Activated CD4-positive, alpha-beta T cell treated with anti-CD3 and anti-CD28 coated beads, Interleukin-2, amount 10 ng/mL, durations not matched to agents 7 days and 5 days (primary cell): ENCODE data around the gene ZNF225. TPM values are rescaled to one million over a fixed set of nuclear protein-coding genes. Genes with fewer than 3 reads are reported as not detected.
"Not testable (repeated sequence)": the region's sequence is repeated elsewhere in the genome, so short reads cannot be mapped to it uniquely, and the experiment has no call there.

Experiments used
- CTCF ChIA-PET: fragments of 350-600 bp; sonication (Branson Sonifier 250); formaldehyde crosslinking; loops from one replicate; lab custom pipeline; 2021; ENCODE audit warnings: antibody characterized with exemption; lab: Charles Lee
- POLR2A ChIA-PET: fragments of 350-600 bp; sonication (Branson Sonifier 250); formaldehyde crosslinking; loops from one replicate; lab custom pipeline; 2021; ENCODE audit warnings: antibody characterized with exemption; lab: Charles Lee
- DNase-seq: peaks from one replicate; pipeline ENCODE4 v3.0.0-alpha.2; 2020
- H3K27ac Mint-ChIP-seq: one replicate; pipeline ENCODE4 v1.8.0; 2021; ENCODE audit warnings: mild to moderate bottlenecking, moderate library complexity, mixed read lengths
- H3K27me3 Mint-ChIP-seq: one replicate; pipeline ENCODE4 v1.8.0; 2021; ENCODE audit warnings: mixed read lengths
- H3K36me3 Mint-ChIP-seq: one replicate; pipeline ENCODE4 v1.8.0; 2021; ENCODE audit warnings: low read depth, mixed read lengths
- H3K4me1 Mint-ChIP-seq: one replicate; pipeline ENCODE4 v1.8.0; 2021; ENCODE audit warnings: mixed read lengths
- H3K4me3 Mint-ChIP-seq: one replicate; pipeline ENCODE4 v1.8.0; 2021; ENCODE audit warnings: mild to moderate bottlenecking, moderate library complexity, mixed read lengths
- H3K9me3 Mint-ChIP-seq: one replicate; pipeline ENCODE4 v1.8.0; 2021; ENCODE audit warnings: mixed read lengths
- total RNA-seq, 2 experiments: library from RNA; stranded (reverse); gene quantifications; one replicate each; pipeline ENCODE4 v1.2.3, GENCODE V29; 2021

The ZNF225 gene
- total RNA-seq, 2 experiments from 2014 or later = 2.4 to 3.7 TPM

DNA sequence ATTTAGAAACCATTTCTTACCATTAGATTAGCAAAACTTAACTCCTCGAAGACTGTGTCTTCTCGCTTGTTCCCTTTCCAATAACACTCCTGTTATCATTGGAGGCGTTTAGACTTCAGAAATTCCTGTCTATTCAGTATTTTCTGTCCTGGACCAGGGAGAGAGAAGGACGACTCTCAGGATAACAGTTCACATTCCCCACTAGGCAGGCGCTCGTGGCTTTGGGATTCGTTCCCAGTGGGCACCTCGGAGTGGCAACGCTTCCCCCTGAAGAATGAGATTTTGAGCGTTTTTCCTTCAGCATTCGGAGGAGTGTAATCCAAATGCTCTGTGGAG is 429 bp upstream of the ZNF225 start:
- peaks cover 24% of the 10 kb centered on the region for H3K4me1 Mint-ChIP-seq
- H3K27ac Mint-ChIP-seq = peak overlapping the region; percentile 89
- H3K36me3 Mint-ChIP-seq = peaks cover 34% of the 10 kb centered on the region
- no peak for DNase-seq
- H3K9me3 Mint-ChIP-seq = peaks cover 36% of the 10 kb centered on the region
- ChIA-PET POLR2A (no interaction called here), CTCF (no interaction called here)
- H3K4me3 Mint-ChIP-seq = peak overlapping the region; percentile 96
- no peaks in the 10 kb centered on the region for H3K27me3 Mint-ChIP-seq

GRCh38 chr19:44113784-44114390 is 688 bp downstream of the ZNF225 start:
- DNase-seq = no peak
- peaks cover 35% of the 10 kb centered on the region for H3K36me3 Mint-ChIP-seq
- H3K27ac Mint-ChIP-seq = peak overlapping the region; percentile 89
- H3K27me3 Mint-ChIP-seq = no peaks in the 10 kb centered on the region
- peaks cover 24% of the 10 kb centered on the region for H3K4me1 Mint-ChIP-seq
- peak overlapping the region; percentile 96 for H3K4me3 Mint-ChIP-seq
- H3K9me3 Mint-ChIP-seq = peaks cover 27% of the 10 kb centered on the region
- ChIA-PET POLR2A (no interaction called here), CTCF (interaction anchor here (1.3 kb wide), 1 partner anchor 20 kb away, joined by 5 read pairs; the partner anchor contains the start of gene ZNF224)

DNA sequence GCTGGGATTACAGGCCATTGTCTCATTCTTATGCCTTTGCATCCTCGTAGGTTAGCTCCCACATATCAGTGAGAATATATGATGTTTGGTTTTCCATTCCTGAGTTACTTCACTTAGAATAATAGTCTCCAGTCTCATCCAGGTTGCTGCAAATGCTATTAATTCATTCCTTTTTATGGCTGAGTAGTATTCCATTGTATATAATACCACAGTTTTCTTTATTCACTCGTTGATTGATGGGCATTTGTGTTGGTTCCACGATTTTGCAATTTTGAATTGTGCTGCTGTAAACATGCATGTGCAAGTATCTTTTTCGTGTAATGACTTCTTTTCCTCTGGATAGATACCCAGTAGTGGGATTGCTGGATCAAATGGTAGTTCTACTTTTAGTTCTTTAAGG is 8.0 kb downstream of the ZNF225 start:
- CTCF ChIA-PET, DNase-seq, H3K27me3 Mint-ChIP-seq, H3K4me1 Mint-ChIP-seq, H3K27ac Mint-ChIP-seq, POLR2A ChIA-PET, H3K4me3 Mint-ChIP-seq: not testable (repeated sequence)
- Mint-ChIP-seq H3K9me3 (peaks cover 49% of the 10 kb centered on the region), H3K36me3 (peaks cover 87% of the 10 kb centered on the region)

GRCh38 chr19:44131955-44132354 is 18.8 kb downstream of the ZNF225 start:
- Mint-ChIP-seq H3K27me3 (no peaks in the 10 kb centered on the region), H3K27ac (no peak overlapping the region), H3K4me1 (no peaks in the 10 kb centered on the region), H3K4me3 (no peak overlapping the region), H3K9me3 (peaks cover 43% of the 10 kb centered on the region), H3K36me3 (peaks cover 35% of the 10 kb centered on the region)
- ChIA-PET CTCF (interaction anchor here (0.7 kb wide), 1 partner anchor 231 kb away, joined by 3 read pairs; no protein-coding TSS in a partner anchor), POLR2A (no interaction called here)
- no peak for DNase-seq

- Mint-ChIP-seq H3K4me1 (peaks cover 19% of the 10 kb centered on the region), H3K36me3 (peaks cover 34% of the 10 kb centered on the region), H3K27me3 (no peaks in the 10 kb centered on the region), H3K27ac (peak within 1 kb of the TSS; percentile 91), H3K4me3 (peak within 1 kb of the TSS; percentile 86), H3K9me3 (peaks cover 10% of the 10 kb centered on the region)
- peak; percentile 77 for DNase-seq
- CTCF ChIA-PET = no interaction called here
- POLR2A ChIA-PET = no interaction called here
Measured at GRCh38 chr19:44141191-44142058, 28.2 kb downstream of the ZNF225 start, which contains the start of gene ZNF234. TSS of gene ZNF234 (plus strand) at chr19:44141554. CDS start at chr19:44144633, 3,079 bp downstream.

DNA sequence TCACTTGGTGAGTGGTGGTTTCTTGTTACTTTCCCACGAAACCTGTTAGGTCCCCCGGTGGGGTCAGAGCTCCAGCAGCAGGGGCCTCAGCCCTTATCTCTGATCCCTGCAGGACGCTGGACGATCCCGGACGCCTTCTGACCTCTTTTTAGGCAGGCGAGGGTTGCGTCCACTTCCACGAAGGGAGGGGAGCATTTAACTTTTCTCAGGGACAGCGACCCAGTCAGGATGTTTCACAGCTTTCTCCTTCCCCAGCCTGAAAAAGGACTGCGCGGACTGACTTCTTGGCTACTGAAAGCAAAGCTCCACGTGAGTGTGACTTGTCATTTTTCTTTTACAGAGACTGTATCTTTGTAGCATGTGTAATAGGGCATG is 28.8 kb downstream of the ZNF225 start:
- Mint-ChIP-seq H3K27ac (peak overlapping the region; percentile 91), H3K9me3 (peaks cover 10% of the 10 kb centered on the region), H3K27me3 (no peaks in the 10 kb centered on the region), H3K36me3 (peaks cover 34% of the 10 kb centered on the region), H3K4me1 (peaks cover 19% of the 10 kb centered on the region), H3K4me3 (peak overlapping the region; percentile 86)
- no peak for DNase-seq
- ChIA-PET POLR2A (interaction anchor here (0.6 kb wide), 1 partner anchor 476 kb away, joined by 3 read pairs; no protein-coding TSS in a partner anchor), CTCF (no interaction called here)

DNA sequence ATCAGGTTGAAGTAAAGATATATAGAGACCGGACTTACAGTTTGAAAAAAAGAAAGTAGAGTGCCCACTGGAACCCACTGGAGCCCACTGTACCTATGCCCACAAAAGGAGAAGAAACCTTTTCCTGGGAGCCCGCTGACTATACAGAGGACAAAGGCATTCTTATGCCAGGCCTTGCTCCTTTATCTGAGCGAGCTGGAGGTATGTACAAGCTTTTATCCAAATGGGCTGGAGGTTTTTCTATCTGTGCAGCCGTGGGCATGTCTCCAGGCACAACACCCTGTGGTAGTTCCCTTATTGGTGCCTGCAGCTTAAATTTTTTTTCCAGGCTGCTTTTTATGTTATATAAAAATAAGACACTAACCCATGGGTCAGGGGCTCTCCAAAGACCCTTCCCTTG is 36.6 kb downstream of the ZNF225 start:
- Mint-ChIP-seq H3K4me1 (no peaks in the 10 kb centered on the region), H3K36me3 (peaks cover 87% of the 10 kb centered on the region), H3K27ac (no peak overlapping the region), H3K27me3 (no peaks in the 10 kb centered on the region), H3K4me3 (no peak overlapping the region), H3K9me3 (peaks cover 27% of the 10 kb centered on the region)
- ChIA-PET CTCF (interaction anchor here (0.6 to 1.0 kb wide), 2 partner anchors 15 to 165 kb away, joined by 3 read pairs; partner anchors contain the start of gene ZNF226), POLR2A (no interaction called here)
- DNase-seq = no peak

DNA sequence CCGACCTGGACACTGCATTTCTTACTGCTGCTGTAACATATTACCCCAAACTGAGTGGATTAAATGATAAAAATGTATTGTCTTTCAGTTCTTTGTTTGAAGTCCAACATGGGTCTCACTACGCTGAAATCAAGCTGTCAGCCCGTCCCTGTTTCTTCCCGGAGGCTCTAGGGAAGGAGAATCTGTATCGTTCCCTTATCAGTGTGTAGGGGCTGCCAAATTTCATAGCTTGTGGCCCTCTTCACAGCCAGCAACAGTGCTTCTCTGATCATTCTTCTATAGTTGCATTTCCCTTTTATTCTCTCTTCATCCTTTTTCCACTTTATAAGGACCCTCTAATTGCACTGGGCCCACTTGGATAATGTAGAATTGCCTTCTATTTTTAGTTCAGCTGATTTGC is 38.3 kb downstream of the ZNF225 start:
- ChIA-PET POLR2A (no interaction called here), CTCF (no interaction called here)
- Mint-ChIP-seq H3K9me3 (peaks cover 33% of the 10 kb centered on the region), H3K27me3 (no peaks in the 10 kb centered on the region), H3K27ac (no peak overlapping the region), H3K36me3 (peaks cover 79% of the 10 kb centered on the region), H3K4me1 (no peaks in the 10 kb centered on the region), H3K4me3 (no peak overlapping the region)
- no peak for DNase-seq

- peaks cover 61% of the 10 kb centered on the region for H3K36me3 Mint-ChIP-seq
- no peak overlapping the region for H3K27ac Mint-ChIP-seq
- no peak for DNase-seq
- H3K9me3 Mint-ChIP-seq = peaks cover 49% of the 10 kb centered on the region
- H3K4me1 Mint-ChIP-seq = no peaks in the 10 kb centered on the region
- H3K27me3 Mint-ChIP-seq = no peaks in the 10 kb centered on the region
- H3K4me3 Mint-ChIP-seq = no peak overlapping the region
- CTCF ChIA-PET = interaction anchor here (0.6 kb wide), 1 partner anchor 671 kb away, joined by 7 read pairs; no protein-coding TSS in a partner anchor
- POLR2A ChIA-PET = no interaction called here
Measured at GRCh38 chr19:44156475-44156874, 43.3 kb downstream of the ZNF225 start.

GRCh38 chr19:44163789-44164188 is 50.6 kb downstream of the ZNF225 start:
- H3K36me3 Mint-ChIP-seq = peaks cover 37% of the 10 kb centered on the region
- POLR2A ChIA-PET = no interaction called here
- peaks cover 48% of the 10 kb centered on the region for H3K9me3 Mint-ChIP-seq
- CTCF ChIA-PET = no interaction called here
- no peak overlapping the region for H3K4me3 Mint-ChIP-seq
- DNase-seq = no peak
- H3K27ac Mint-ChIP-seq = no peak overlapping the region
- no peaks in the 10 kb centered on the region for H3K27me3 Mint-ChIP-seq
- H3K4me1 Mint-ChIP-seq = peaks cover 29% of the 10 kb centered on the region

DNA sequence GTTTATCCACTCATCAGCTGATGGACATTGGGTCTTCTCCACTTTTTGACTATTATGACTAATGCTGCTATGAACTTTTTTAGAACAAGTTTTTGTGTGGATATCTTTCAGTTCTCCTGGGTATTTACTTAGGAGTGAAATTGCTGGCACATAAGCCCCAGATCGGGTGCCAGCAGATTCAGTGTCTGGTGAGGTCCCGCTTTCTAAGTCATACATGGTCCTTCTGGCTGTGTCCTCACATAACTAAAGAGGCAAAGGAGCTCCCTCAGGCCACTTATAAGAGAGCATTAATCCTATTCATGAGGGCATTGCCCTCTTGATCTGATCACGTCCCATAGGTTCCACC is 51.1 kb downstream of the ZNF225 start:
- Mint-ChIP-seq H3K4me3 (peak overlapping the region; percentile 90), H3K27me3 (no peaks in the 10 kb centered on the region), H3K36me3 (peaks cover 43% of the 10 kb centered on the region), H3K27ac (peak overlapping the region; percentile 94), H3K4me1 (peaks cover 29% of the 10 kb centered on the region), H3K9me3 (peaks cover 49% of the 10 kb centered on the region)
- ChIA-PET POLR2A (no interaction called here), CTCF (interaction anchor here (1.0 kb wide), 1 partner anchor 46 kb away, joined by 4 read pairs; no protein-coding TSS in a partner anchor)
- no peak for DNase-seq

DNA sequence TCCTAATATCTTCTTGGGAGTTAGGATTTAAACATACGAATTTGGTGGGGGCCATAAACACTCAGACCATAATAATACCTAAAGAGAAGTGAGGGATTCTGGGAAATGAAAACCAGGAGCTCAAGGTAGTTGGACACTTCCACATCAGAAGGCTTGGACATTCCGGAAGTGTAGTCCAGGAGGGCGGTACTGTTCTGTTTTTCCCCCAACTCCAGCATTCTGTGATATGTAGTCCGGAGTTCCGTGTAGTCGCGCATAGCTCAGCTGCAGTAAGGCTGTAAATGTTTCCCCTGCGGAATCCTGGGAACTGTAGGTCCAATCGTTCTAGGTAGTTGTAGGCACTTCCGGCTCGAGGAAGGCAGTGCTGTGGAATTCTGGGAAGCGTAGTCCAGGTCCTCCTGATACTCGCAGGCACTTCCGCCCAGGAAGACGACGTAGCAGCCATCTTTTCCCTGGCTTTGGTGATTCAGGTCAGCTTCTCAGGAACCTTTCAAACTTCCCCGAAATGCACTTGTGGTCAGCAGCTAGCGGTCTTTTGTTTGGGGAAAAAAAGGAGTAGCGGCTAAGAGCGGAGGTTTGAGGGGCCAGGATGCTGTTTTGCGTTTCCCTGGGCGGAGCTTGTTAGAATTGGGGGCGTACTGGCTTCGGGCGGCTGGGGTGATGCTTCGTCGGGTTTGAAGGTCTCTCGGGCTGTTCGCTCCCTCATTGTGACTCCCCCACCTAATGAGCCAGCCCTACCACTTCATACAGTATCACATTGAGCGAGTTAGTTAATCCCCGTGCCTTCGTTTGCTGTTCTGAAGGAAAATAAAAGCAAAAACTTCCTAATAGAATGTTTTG is 51.7 kb downstream of the ZNF225 start, which contains the start of gene ZNF226:
ZNF226 (plus strand) TSS at position 428 of the 840 bp plus-strand sequence. CDS start 4,981 bp downstream, outside the sequence.
- ChIA-PET CTCF (interaction anchor here (0.9 to 1.0 kb wide), 2 partner anchors 15 to 45 kb away, joined by 3 to 4 read pairs; no protein-coding TSS in a partner anchor), POLR2A (no interaction called here)
- Mint-ChIP-seq H3K27ac (peak within 1 kb of the TSS; percentile 94), H3K27me3 (no peaks in the 10 kb centered on the region), H3K9me3 (peaks cover 51% of the 10 kb centered on the region), H3K4me3 (peak within 1 kb of the TSS; percentile 90), H3K4me1 (peaks cover 29% of the 10 kb centered on the region), H3K36me3 (peaks cover 48% of the 10 kb centered on the region)
- peak; percentile 86 for DNase-seq
